Loucy (cell line): Measurements from ENCODE around the gene PELI2.

Source experiments
- H2AFZ ChIP-seq: fragments of 200-600 bp; sonication (generic); 2 replicates; pipeline ENCODE4 v1.6.0; 2016; ENCODE audit warnings: antibody characterized with exemption, mild to moderate bottlenecking, low read length, moderate library complexity
- H3F3A ChIP-seq: fragments of 200-600 bp; 2 replicates; pipeline ENCODE4 v1.6.0; 2016; ENCODE audit warnings: antibody characterized with exemption, low read depth, mild to moderate bottlenecking
- H3K27me3 ChIP-seq: fragments of 200-600 bp; sonication (generic); 2 replicates; pipeline ENCODE4 v1.6.1; 2014; ENCODE audit warnings: low read length, mild to moderate bottlenecking; ENCODE audit not compliant: insufficient read depth, poor library complexity, severe bottlenecking
- H3K36me3 ChIP-seq: fragments of 200-600 bp; sonication (generic); 2 replicates; pipeline ENCODE4 v1.6.1; 2016; ENCODE audit warnings: low read length; ENCODE audit not compliant: insufficient read depth
- H3K4me1 ChIP-seq: fragments of 200-600 bp; sonication (generic); 2 replicates; pipeline ENCODE4 v1.5.1; 2014; ENCODE audit warnings: low read length, mild to moderate bottlenecking; ENCODE audit not compliant: insufficient read depth, poor library complexity, severe bottlenecking
- H3K4me2 ChIP-seq: fragments of 200-600 bp; sonication (generic); 2 replicates; pipeline ENCODE4 v1.6.0; 2014; ENCODE audit warnings: antibody characterized with exemption, low read length, low read depth, mild to moderate bottlenecking; ENCODE audit not compliant: poor library complexity, severe bottlenecking
- H3K4me3 ChIP-seq: fragments of 200-600 bp; sonication (generic); 2 replicates; pipeline ENCODE4 v1.5.1; 2014; ENCODE audit warnings: low read length, mild to moderate bottlenecking, mixed read lengths; ENCODE audit not compliant: poor library complexity, severe bottlenecking
- H3K79me2 ChIP-seq: fragments of 200-600 bp; sonication (generic); 2 replicates; pipeline ENCODE4 v1.6.1; 2014; ENCODE audit warnings: low read length; ENCODE audit not compliant: insufficient read depth
- H3K9ac ChIP-seq: fragments of 200-600 bp; sonication (generic); 2 replicates; pipeline ENCODE4 v1.6.0; 2014; ENCODE audit warnings: mild to moderate bottlenecking, low read depth, low read length, moderate library complexity; ENCODE audit not compliant: poor library complexity, severe bottlenecking
- H3K9me2 ChIP-seq: fragments of 200-600 bp; sonication (generic); replicated peaks from 2 replicates; pipeline ENCODE4 v1.6.1; 2016; ENCODE audit warnings: low read depth, low read length, mixed read lengths
- H3K9me3 ChIP-seq: fragments of 200-600 bp; sonication (generic); 2 replicates; pipeline ENCODE4 v1.6.1; 2014; ENCODE audit warnings: mild to moderate bottlenecking, antibody characterized with exemption, low read length, low read depth; ENCODE audit not compliant: insufficient read depth
- H4K20me1 ChIP-seq: fragments of 200-600 bp; sonication (generic); 2 replicates; pipeline ENCODE4 v1.6.0; 2014; ENCODE audit warnings: antibody characterized with exemption, low read length, mild to moderate bottlenecking; ENCODE audit not compliant: insufficient read depth, poor library complexity, severe bottlenecking
- CTCF ChIP-seq: fragments of 200-600 bp; sonication (generic); conservative IDR thresholded peaks from 2 replicates; pipeline ENCODE4 v1.5.1; 2014; ENCODE audit warnings: mild to moderate bottlenecking, antibody characterized with exemption, low read length
- EZH2phosphoT487 ChIP-seq: fragments of 200-600 bp; IDR thresholded peaks from 2 replicates; pipeline ENCODE4 v1.6.1; 2018; ENCODE audit warnings: antibody characterized with exemption, mild to moderate bottlenecking, moderate library complexity, borderline replicate concordance

Gene PELI2

GRCh38 chr14:56309198-56309597 lies 191.0 kb downstream of the PELI2 start:
- Histone ChIP-seq H4K20me1 (no peaks in the 10 kb centered on the region), H3K79me2 (no peaks in the 10 kb centered on the region), H3K4me1 (no peaks in the 10 kb centered on the region), H3K9ac (no peak overlapping the region), H3K9me3 (no peaks in the 10 kb centered on the region), H2AFZ (no peak overlapping the region), H3K27me3 (no peaks in the 10 kb centered on the region), H3F3A (no peaks in the 10 kb centered on the region), H3K4me3 (no peak overlapping the region), H3K4me2 (no peak overlapping the region), H3K36me3 (no peaks in the 10 kb centered on the region), H3K9me2 (no peaks in the 10 kb centered on the region)
- TF ChIP-seq EZH2phosphoT487: no peak

GRCh38 chr14:56310643-56311042 lies 192.4 kb downstream of the PELI2 start:
- Histone ChIP-seq H2AFZ (no peak overlapping the region), H3K36me3 (no peaks in the 10 kb centered on the region), H3K4me3 (no peak overlapping the region), H3K79me2 (no peaks in the 10 kb centered on the region), H3K4me2 (no peak overlapping the region), H3K9me3 (no peaks in the 10 kb centered on the region), H4K20me1 (no peaks in the 10 kb centered on the region), H3K27me3 (no peaks in the 10 kb centered on the region), H3K4me1 (no peaks in the 10 kb centered on the region), H3F3A (no peaks in the 10 kb centered on the region), H3K9me2 (no peaks in the 10 kb centered on the region), H3K9ac (no peak overlapping the region)
- TF ChIP-seq EZH2phosphoT487 (no peak), CTCF (no peak)

GRCh38 chr14:56313789-56314188 lies 195.6 kb downstream of the PELI2 start:
- H3K9ac ChIP-seq: no peak overlapping the region
- no peaks in the 10 kb centered on the region for H3K4me1 ChIP-seq
- H4K20me1 ChIP-seq: no peaks in the 10 kb centered on the region
- no peak overlapping the region for H3K4me3 ChIP-seq
- peaks cover 9% of the 10 kb centered on the region; the same call in 1 of the 2 replicates for H3K36me3 ChIP-seq
- no peak overlapping the region for H2AFZ ChIP-seq
- TF ChIP-seq CTCF (no peak), EZH2phosphoT487 (no peak)
- H3K9me2 ChIP-seq: no peaks in the 10 kb centered on the region
- H3K79me2 ChIP-seq: no peaks in the 10 kb centered on the region
- no peaks in the 10 kb centered on the region for H3F3A ChIP-seq
- H3K27me3 ChIP-seq: no peaks in the 10 kb centered on the region
- H3K4me2 ChIP-seq: no peak overlapping the region
- H3K9me3 ChIP-seq: no peaks in the 10 kb centered on the region; the same call in 1 of the 2 replicates

GRCh38 chr14:56318393-56319115 lies 200.3 kb downstream of the PELI2 start:
- Histone ChIP-seq H3K4me1 (no peaks in the 10 kb centered on the region), H3K4me2 (no peak overlapping the region), H3F3A (no peaks in the 10 kb centered on the region), H4K20me1 (no peaks in the 10 kb centered on the region), H3K9me3 (no peaks in the 10 kb centered on the region; the same call in 1 of the 2 replicates), H3K36me3 (peaks cover 9% of the 10 kb centered on the region; the same call in 1 of the 2 replicates), H3K9ac (no peak overlapping the region), H3K9me2 (no peaks in the 10 kb centered on the region), H2AFZ (no peak overlapping the region), H3K4me3 (no peak overlapping the region), H3K27me3 (no peaks in the 10 kb centered on the region), H3K79me2 (no peaks in the 10 kb centered on the region)
- no peak for TF ChIP-seq EZH2phosphoT487
- TF ChIP-seq CTCF: no peak
